Measurements from ENCODE around the gene OR5B2.

The OR5B2 gene

GRCh38 chr11:58395581-58395980 lies 32.3 kb downstream of the OR5B2 start:
- DNase-seq (ENCODE audit: low spot score) = no peak

GRCh38 chr11:58394195-58394594 lies 33.7 kb downstream of the OR5B2 start:
- no peak for DNase-seq (ENCODE audit: low spot score)
- no peak for TF ChIP-seq CTCF (IDR thresholded peaks at IDR 0.05; ENCODE audit: extremely low read depth, insufficient read depth, missing control alignments)
- in situ Hi-C loops (cut with MboI; ENCODE audit: low pct_unique_long_range_greater_than_20kb, low sequenced_read_pairs, unreplicated experiment) = no loop called here

More at GRCh38 chr11:58395581-58395980, 32.3 kb downstream of the OR5B2 start:
- TF ChIP-seq CTCF (IDR thresholded peaks at IDR 0.05; ENCODE audit: extremely low read depth, insufficient read depth, missing control alignments) = no peak
- in situ Hi-C loops (cut with MboI; ENCODE audit: low pct_unique_long_range_greater_than_20kb, low sequenced_read_pairs, unreplicated experiment) = no loop called here

DNA sequence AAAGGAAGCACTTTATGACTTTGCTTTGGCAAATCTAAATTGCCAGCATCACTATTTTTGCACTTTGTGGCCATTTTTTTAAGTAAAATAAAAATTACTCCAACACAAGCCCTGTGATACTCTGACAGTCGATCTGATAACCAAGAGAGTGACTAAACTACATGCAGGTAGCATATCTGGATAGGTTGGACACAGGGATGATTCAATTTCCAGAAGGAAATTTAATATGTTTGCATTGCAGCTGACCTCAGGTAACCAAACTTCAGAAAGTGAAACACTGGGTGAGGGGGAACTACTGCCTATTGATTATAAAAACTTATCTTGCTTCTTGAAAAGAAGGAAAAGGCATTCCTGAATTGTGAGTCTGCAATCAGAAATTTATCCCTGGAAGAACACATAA lies 35.2 kb downstream of the OR5B2 start:
- in situ Hi-C loops (cut with MboI; ENCODE audit: low pct_unique_long_range_greater_than_20kb, low sequenced_read_pairs, unreplicated experiment) = no loop called here
- no peak for TF ChIP-seq CTCF (IDR thresholded peaks at IDR 0.05; ENCODE audit: extremely low read depth, insufficient read depth, missing control alignments)
- no peak for DNase-seq (ENCODE audit: low spot score)

DNA sequence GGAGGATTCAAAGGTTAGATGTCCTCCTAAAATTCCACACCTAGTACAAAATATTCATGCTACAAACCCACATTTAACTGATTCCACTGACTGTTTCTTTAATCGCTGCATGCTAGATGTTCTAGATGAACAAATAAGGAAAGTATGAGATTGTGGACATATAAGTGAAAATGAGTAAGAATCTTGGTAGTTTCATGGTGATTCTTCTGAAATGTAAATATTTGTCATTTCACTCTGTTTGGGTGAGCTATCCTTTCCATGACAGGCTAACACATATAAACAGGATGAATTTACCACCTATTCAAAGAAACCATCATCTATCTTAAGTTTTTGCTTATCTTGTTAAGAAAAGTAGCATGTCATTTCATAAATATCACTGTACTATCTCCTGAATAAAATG lies 36.0 kb downstream of the OR5B2 start:
- in situ Hi-C loops (cut with MboI; ENCODE audit: low pct_unique_long_range_greater_than_20kb, low sequenced_read_pairs, unreplicated experiment) = no loop called here
- no peak for DNase-seq (ENCODE audit: low spot score)
- no peak for TF ChIP-seq CTCF (IDR thresholded peaks at IDR 0.05; ENCODE audit: extremely low read depth, insufficient read depth, missing control alignments)

DNA sequence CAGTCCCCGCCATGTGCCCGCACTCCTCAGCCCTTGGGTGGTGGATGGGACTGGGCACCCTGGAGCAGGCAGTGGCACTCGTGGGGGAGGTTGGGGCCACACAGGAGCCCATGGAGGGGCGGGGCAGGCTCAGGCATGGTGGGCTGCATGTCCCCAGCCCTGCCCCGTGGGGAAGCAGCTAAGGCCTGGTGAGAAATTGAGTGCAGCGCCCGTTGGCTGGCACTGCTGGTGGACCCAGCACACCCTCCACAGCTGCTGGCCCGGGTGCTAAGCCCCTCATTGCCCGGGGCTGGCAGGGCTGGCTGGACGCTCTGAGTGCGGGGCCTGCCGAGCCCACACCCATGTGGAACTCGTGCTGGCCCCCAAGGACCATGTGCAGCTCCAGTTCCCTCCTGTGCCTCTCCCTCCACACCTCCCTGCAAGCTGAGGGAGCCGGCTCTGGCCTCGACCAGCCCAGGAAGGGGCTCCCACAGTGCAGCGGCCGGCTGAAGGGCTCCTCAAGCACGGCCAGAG lies 37.3 kb downstream of the OR5B2 start:
- DNase-seq (ENCODE audit: low spot score) = no peak
- no peak for TF ChIP-seq CTCF (IDR thresholded peaks at IDR 0.05; ENCODE audit: extremely low read depth, insufficient read depth, missing control alignments)
- in situ Hi-C loops (cut with MboI; ENCODE audit: low pct_unique_long_range_greater_than_20kb, low sequenced_read_pairs, unreplicated experiment) = no loop called here

Measured in GM13977 (cell line).